HL-60 (cell line): ENCODE results near the gene TRPV4.
"Not testable (repeated sequence)": the region's sequence is repeated elsewhere in the genome, so short reads cannot be mapped to it uniquely, and the experiment has no call there.

Experiments used
- DNase-seq, 2 experiments: peaks; one replicate each; pipeline ENCODE4 v3.0.0-alpha.2; 2010 to 2020; ENCODE audit warnings: low read depth in 1 of 2, low spot score in 1 of 2
- H3K27ac ChIP-seq: fragments of 250-450 bp; sonication (Bioruptor Pico); replicated peaks from 2 replicates; pipeline ENCODE4 v1.5.1; 2020; ENCODE audit warnings: mild to moderate bottlenecking, moderate library complexity
- H3K27me3 ChIP-seq: fragments of 250-450 bp; sonication (Bioruptor Pico); 2 replicates; pipeline ENCODE4 v1.5.1; 2021; ENCODE audit warnings: mild to moderate bottlenecking, moderate library complexity; ENCODE audit not compliant: insufficient read depth, poor library complexity, severe bottlenecking
- H3K4me3 ChIP-seq: replicated peaks from 2 replicates; pipeline ENCODE4 v1.5.1; 2011; ENCODE audit warnings: mild to moderate bottlenecking, control low read depth, low read length; ENCODE audit not compliant: insufficient read depth
- GABPA ChIP-seq: IDR thresholded peaks from 2 replicates; pipeline ENCODE4 v1.6.1; 2012; ENCODE audit warnings: low read depth
- POLR2AphosphoS5 ChIP-seq: IDR thresholded peaks from 2 replicates; pipeline ENCODE4 v1.6.1; 2012; ENCODE audit warnings: low read depth
- SPI1 ChIP-seq: IDR thresholded peaks from 2 replicates; pipeline ENCODE4 v1.6.1; 2012; ENCODE audit warnings: low read depth, mild to moderate bottlenecking, borderline replicate concordance
- TF ChIP-seq, protein P1 (sequence below): IDR thresholded peaks from 2 replicates; pipeline ENCODE4 v1.6.1; 2012; ENCODE audit warnings: low read depth; ENCODE audit not compliant: insufficient replicate concordance
- TF ChIP-seq, protein P2 (sequence below): IDR thresholded peaks from one replicate; pipeline ENCODE4 v1.5.1; 2011; ENCODE audit warnings: low read length, control low read depth, inconsistent platforms; ENCODE audit not compliant: insufficient read depth

TRPV4 gene

DNA sequence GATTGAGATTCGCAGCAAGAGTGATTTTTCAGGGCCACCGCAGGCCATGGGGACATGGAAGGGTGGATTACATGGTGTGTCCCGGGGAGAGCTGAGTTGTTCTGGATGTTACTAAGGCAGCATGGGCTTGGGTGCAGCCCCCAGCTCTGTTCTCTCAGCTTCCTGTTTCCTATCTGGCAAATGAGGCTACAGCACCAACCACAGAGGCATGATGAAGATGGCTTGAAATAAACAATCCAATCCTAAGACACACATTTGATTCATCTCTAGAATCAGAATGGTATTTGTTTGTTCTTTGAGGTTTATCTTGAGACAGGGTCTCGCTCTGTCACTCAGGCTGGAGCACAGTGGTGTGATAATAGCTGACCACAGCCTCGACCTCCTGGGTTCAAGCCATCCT lies 25.6 kb upstream of the TRPV4 start:
- DNase-seq, result no peak
- Histone ChIP-seq H3K4me3 (no peak overlapping the region), H3K27me3 (no peaks in the 10 kb centered on the region), H3K27ac (no peak overlapping the region)
- TF ChIP-seq, protein P1, sequence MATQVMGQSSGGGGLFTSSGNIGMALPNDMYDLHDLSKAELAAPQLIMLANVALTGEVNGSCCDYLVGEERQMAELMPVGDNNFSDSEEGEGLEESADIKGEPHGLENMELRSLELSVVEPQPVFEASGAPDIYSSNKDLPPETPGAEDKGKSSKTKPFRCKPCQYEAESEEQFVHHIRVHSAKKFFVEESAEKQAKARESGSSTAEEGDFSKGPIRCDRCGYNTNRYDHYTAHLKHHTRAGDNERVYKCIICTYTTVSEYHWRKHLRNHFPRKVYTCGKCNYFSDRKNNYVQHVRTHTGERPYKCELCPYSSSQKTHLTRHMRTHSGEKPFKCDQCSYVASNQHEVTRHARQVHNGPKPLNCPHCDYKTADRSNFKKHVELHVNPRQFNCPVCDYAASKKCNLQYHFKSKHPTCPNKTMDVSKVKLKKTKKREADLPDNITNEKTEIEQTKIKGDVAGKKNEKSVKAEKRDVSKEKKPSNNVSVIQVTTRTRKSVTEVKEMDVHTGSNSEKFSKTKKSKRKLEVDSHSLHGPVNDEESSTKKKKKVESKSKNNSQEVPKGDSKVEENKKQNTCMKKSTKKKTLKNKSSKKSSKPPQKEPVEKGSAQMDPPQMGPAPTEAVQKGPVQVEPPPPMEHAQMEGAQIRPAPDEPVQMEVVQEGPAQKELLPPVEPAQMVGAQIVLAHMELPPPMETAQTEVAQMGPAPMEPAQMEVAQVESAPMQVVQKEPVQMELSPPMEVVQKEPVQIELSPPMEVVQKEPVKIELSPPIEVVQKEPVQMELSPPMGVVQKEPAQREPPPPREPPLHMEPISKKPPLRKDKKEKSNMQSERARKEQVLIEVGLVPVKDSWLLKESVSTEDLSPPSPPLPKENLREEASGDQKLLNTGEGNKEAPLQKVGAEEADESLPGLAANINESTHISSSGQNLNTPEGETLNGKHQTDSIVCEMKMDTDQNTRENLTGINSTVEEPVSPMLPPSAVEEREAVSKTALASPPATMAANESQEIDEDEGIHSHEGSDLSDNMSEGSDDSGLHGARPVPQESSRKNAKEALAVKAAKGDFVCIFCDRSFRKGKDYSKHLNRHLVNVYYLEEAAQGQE, result no peak
- TF ChIP-seq, protein P2, sequence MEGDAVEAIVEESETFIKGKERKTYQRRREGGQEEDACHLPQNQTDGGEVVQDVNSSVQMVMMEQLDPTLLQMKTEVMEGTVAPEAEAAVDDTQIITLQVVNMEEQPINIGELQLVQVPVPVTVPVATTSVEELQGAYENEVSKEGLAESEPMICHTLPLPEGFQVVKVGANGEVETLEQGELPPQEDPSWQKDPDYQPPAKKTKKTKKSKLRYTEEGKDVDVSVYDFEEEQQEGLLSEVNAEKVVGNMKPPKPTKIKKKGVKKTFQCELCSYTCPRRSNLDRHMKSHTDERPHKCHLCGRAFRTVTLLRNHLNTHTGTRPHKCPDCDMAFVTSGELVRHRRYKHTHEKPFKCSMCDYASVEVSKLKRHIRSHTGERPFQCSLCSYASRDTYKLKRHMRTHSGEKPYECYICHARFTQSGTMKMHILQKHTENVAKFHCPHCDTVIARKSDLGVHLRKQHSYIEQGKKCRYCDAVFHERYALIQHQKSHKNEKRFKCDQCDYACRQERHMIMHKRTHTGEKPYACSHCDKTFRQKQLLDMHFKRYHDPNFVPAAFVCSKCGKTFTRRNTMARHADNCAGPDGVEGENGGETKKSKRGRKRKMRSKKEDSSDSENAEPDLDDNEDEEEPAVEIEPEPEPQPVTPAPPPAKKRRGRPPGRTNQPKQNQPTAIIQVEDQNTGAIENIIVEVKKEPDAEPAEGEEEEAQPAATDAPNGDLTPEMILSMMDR, result no peak
- TF ChIP-seq GABPA (no peak), POLR2AphosphoS5 (no peak), SPI1 (no peak)

DNA sequence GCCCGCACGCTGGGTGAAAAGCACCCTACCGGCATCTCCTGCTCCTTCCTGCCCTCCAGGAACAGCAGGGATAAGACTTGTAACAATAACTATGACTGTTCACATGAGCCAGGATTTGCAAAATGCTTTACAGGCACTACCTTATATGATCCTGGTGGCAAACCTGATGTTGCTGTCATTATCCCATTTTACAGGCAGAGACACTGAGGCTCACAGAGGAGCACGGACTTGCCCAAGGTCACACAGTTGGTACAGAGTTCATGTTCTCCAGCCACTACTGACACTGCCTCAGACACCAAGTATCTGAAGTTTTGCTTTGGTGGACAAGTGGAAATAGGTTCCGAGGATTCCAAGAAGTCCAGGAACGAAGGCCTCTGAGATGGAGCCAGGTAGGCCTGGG lies 24.5 kb upstream of the TRPV4 start:
- Histone ChIP-seq H3K4me3 (no peak overlapping the region), H3K27ac (no peak overlapping the region), H3K27me3 (no peaks in the 10 kb centered on the region)
- TF ChIP-seq POLR2AphosphoS5 (no peak), GABPA (no peak), SPI1 (no peak)
- TF ChIP-seq, protein P1, result no peak
- TF ChIP-seq, protein P2, result no peak
- DNase-seq, result no peak

DNA sequence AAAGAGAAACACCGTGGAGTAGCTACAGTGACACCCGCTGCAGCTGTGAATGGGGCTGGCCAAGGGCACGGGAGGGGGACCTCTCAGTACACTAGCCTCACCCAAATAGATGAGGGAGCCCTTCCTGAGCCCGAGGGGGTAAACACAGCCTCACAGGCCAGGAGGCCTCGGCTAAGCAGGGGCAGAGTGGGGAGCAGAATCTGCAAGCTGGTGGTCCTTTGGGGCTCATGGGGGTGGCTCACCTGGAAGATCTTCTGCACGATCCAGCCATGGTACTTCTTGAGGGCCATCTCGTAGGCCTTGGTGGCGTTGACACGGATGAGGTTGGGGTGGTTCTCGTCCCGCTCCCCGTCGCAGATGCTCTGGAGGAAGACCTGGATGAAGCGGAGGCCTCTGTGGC lies 22.2 kb upstream of the TRPV4 start:
- DNase-seq, result no peak
- TF ChIP-seq, protein P1, result no peak
- TF ChIP-seq GABPA (no peak), POLR2AphosphoS5 (no peak), SPI1 (no peak)
- TF ChIP-seq, protein P2, result no peak
- no peak overlapping the region for H3K27ac ChIP-seq

DNA sequence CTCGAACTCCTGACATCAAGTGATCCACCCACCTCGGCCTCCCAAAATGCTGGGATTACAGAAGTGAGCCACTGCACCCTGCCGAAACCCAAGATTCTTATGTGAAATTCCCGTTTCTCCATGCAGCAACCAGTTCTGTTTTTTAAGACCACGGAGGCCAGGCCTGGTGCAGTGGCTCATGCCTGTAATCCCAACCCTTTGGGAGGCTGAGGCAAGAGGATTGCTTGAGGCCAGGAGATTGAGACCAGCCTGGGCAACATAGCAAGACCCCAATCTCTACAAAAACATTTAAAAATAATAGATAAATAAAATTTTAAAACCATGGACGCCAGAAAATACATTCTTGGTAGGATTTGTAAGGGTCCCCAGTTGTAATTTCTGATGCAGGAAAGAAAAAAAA lies 17.3 kb upstream of the TRPV4 start:
- not testable (repeated sequence) for H3K27me3 ChIP-seq, H3K27ac ChIP-seq, DNase-seq, H3K4me3 ChIP-seq

More for the DNA sequence above, 22.2 kb upstream of the TRPV4 start:
- H3K27me3 ChIP-seq, result no peaks in the 10 kb centered on the region
- no peak overlapping the region for H3K4me3 ChIP-seq
